DOHH2 (cell line): Measurements from ENCODE around the gene USP49.

Source experiments
- H3F3A ChIP-seq: fragments of 200-600 bp; sonication (generic), shearing (Covaris generic); 2 replicates; pipeline ENCODE4 v1.6.0; 2016; ENCODE audit warnings: antibody characterized with exemption, mild to moderate bottlenecking; ENCODE audit not compliant: control insufficient read depth, insufficient read depth
- H3K27ac ChIP-seq: fragments of 200-600 bp; sonication (generic); 2 replicates; pipeline ENCODE4 v1.5.1; 2014; ENCODE audit warnings: low read depth, mild to moderate bottlenecking, low read length, moderate library complexity
- H3K27me3 ChIP-seq: fragments of 200-600 bp; sonication (generic); 2 replicates; pipeline ENCODE4 v1.6.1; 2014; ENCODE audit warnings: mild to moderate bottlenecking, low read length, mixed read lengths; ENCODE audit not compliant: control insufficient read depth
- H3K36me3 ChIP-seq: fragments of 200-600 bp; sonication (generic); 2 replicates; pipeline ENCODE4 v1.6.1; 2014; ENCODE audit warnings: mild to moderate bottlenecking, low read length, moderate library complexity, mixed read lengths; ENCODE audit not compliant: control insufficient read depth
- H3K4me1 ChIP-seq: fragments of 200-600 bp; sonication (generic); 2 replicates; pipeline ENCODE4 v1.6.1; 2014; ENCODE audit warnings: mild to moderate bottlenecking, low read length, mixed read lengths; ENCODE audit not compliant: control insufficient read depth
- H3K4me2 ChIP-seq: fragments of 200-600 bp; sonication (generic); 2 replicates; pipeline ENCODE4 v1.6.0; 2014; ENCODE audit warnings: mild to moderate bottlenecking, low read length, moderate library complexity
- H3K4me3 ChIP-seq: fragments of 200-600 bp; sonication (generic); 2 replicates; pipeline ENCODE4 v1.5.1; 2014; ENCODE audit warnings: mild to moderate bottlenecking, low read length, mixed read lengths
- H3K79me2 ChIP-seq: fragments of 200-600 bp; sonication (generic); 2 replicates; pipeline ENCODE4 v1.6.1; 2014; ENCODE audit warnings: mild to moderate bottlenecking, low read length, mixed read lengths; ENCODE audit not compliant: control insufficient read depth
- H3K9me2 ChIP-seq: fragments of 200-600 bp; sonication (generic); replicated peaks from 2 replicates; pipeline ENCODE4 v1.6.1; 2014; ENCODE audit warnings: mild to moderate bottlenecking, low read length, mixed read lengths; ENCODE audit not compliant: control insufficient read depth
- H3K9me3 ChIP-seq: fragments of 200-600 bp; sonication (generic); 2 replicates; pipeline ENCODE4 v1.6.1; 2014; ENCODE audit warnings: antibody characterized with exemption, low read length, mixed read lengths; ENCODE audit not compliant: control insufficient read depth, insufficient read depth
- H4K20me1 ChIP-seq: fragments of 200-600 bp; sonication (generic); 2 replicates; pipeline ENCODE4 v1.6.0; 2014; ENCODE audit warnings: low read depth, mild to moderate bottlenecking, antibody characterized with exemption, low read length, moderate library complexity; ENCODE audit not compliant: control insufficient read depth, insufficient read depth
- EZH2phosphoT487 ChIP-seq: fragments of 200-600 bp; sonication (generic); IDR thresholded peaks from 2 replicates; pipeline ENCODE4 v1.6.1; 2017; ENCODE audit warnings: borderline replicate concordance, mild to moderate bottlenecking, antibody characterized with exemption, low read length, moderate library complexity, mixed read lengths
- TF ChIP-seq, protein P1 (sequence below): fragments of 200-600 bp; sonication (generic); IDR thresholded peaks from one replicate; pipeline ENCODE4 v1.5.1; 2014; ENCODE audit warnings: antibody characterized with exemption, mild to moderate bottlenecking, low read depth, low read length; ENCODE audit not compliant: poor library complexity, severe bottlenecking

Gene USP49

DNA sequence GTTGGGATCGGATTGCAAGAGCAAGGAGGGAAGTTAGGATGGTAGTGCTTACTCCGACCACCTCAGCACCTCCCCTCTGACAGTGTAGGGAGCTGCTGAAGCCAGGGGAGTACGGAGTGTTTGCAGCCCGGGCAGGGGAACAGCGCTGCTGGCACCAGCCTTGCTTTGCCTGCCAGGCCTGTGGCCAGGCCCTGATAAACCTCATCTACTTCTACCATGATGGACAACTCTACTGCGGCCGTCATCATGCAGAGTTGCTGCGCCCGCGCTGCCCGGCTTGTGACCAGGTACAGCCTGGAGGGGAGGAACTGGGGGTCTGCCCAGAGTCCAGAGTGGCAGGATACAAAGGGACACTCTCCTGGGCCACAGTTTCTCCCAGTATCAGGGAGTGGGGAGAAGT, 109.9 kb downstream of the USP49 start:
- Histone ChIP-seq H3K27ac (no peak overlapping the region), H4K20me1 (no peaks in the 10 kb centered on the region; the same call in 1 of the 2 replicates), H3K27me3 (peaks cover 4% of the 10 kb centered on the region), H3K36me3 (peaks cover 25% of the 10 kb centered on the region), H3K9me2 (no peaks in the 10 kb centered on the region), H3F3A (peaks cover 15% of the 10 kb centered on the region), H3K79me2 (peaks cover 37% of the 10 kb centered on the region), H3K9me3 (no peaks in the 10 kb centered on the region), H3K4me3 (no peak overlapping the region), H3K4me2 (peak overlapping the region; percentile 93), H3K4me1 (peaks cover 47% of the 10 kb centered on the region)
- TF ChIP-seq, protein P1, sequence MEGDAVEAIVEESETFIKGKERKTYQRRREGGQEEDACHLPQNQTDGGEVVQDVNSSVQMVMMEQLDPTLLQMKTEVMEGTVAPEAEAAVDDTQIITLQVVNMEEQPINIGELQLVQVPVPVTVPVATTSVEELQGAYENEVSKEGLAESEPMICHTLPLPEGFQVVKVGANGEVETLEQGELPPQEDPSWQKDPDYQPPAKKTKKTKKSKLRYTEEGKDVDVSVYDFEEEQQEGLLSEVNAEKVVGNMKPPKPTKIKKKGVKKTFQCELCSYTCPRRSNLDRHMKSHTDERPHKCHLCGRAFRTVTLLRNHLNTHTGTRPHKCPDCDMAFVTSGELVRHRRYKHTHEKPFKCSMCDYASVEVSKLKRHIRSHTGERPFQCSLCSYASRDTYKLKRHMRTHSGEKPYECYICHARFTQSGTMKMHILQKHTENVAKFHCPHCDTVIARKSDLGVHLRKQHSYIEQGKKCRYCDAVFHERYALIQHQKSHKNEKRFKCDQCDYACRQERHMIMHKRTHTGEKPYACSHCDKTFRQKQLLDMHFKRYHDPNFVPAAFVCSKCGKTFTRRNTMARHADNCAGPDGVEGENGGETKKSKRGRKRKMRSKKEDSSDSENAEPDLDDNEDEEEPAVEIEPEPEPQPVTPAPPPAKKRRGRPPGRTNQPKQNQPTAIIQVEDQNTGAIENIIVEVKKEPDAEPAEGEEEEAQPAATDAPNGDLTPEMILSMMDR, result no peak
- no peak for TF ChIP-seq EZH2phosphoT487

DNA sequence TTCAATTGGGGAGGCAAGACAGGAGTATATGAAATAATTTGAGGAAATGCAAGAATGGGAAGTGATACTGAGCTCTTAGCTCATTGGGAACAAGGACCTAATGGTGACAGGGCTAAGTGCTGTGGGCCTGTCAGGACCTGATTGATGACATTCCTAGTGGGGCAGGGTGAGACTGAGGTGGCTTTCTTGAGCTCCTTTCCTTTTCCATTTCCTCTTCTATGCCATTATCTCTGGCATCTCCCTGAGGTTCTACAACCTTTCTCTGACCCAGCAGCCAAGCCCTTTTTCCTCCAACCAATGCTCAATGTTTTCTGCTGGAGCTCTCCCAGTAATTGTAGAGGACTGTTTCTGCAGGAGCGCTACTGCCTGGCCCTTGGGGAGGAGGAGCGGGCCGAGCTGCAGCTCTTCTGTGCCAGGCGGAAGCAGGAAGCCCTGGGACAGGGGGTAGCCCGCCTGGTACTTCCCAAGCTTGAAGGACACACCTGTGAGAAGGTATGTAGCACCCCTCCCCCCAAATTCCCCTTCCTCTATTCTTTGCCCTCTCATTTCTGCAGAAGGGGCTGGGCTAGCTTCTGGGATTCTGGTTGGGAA, 110.5 kb downstream of the USP49 start:
- H4K20me1 ChIP-seq, result no peaks in the 10 kb centered on the region; the same call in 1 of the 2 replicates
- no peaks in the 10 kb centered on the region for H3K9me3 ChIP-seq
- peaks cover 47% of the 10 kb centered on the region for H3K4me1 ChIP-seq
- H3K4me3 ChIP-seq, result no peak overlapping the region
- no peak overlapping the region for H3K27ac ChIP-seq
- H3K27me3 ChIP-seq, result peaks cover 4% of the 10 kb centered on the region
- TF ChIP-seq, protein P1, result no peak
- no peak for TF ChIP-seq EZH2phosphoT487
- peaks cover 32% of the 10 kb centered on the region for H3K79me2 ChIP-seq
- H3K36me3 ChIP-seq, result peaks cover 19% of the 10 kb centered on the region
- H3F3A ChIP-seq, result peaks cover 14% of the 10 kb centered on the region
- H3K9me2 ChIP-seq, result no peaks in the 10 kb centered on the region
- peak overlapping the region; percentile 1; the same call in 1 of the 2 replicates for H3K4me2 ChIP-seq

DNA sequence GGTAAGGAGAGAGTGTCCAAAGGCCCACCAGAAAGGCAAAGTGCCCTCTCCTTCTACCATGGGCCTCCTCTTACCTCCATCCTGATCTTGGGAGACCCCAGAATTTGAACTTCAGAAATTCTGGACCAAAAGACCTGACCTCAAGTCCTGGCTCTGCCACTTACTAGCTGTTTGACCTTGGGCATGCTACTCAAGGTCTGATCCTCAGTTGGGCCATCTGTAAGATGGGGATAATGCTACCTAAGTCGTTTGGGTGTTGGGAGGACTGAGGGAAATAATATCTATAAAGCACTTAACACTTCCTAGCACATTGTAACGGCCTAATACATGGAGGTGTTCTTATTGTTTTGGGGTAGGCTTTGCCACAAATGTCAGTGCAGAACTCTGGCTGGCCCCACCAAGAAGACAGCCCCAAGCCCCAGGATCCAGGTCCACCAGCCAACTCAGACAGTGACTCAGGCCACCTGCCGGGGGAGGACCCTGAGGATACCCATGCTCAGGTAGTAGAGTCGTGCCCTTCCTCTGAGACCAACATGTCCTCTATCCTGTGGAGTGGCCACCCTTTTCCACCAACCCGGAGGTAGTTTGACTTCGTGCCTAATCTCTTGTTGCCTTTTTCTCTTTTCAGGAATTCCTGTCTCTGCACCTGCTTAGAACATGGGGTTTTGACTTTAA, 111.9 kb downstream of the USP49 start:
- no peak for TF ChIP-seq EZH2phosphoT487
- TF ChIP-seq, protein P1, result no peak

More for the DNA sequence above, 111.9 kb downstream of the USP49 start:
- Histone ChIP-seq H3K4me3 (no peak overlapping the region), H3K4me1 (peaks cover 44% of the 10 kb centered on the region), H3K27me3 (peaks cover 4% of the 10 kb centered on the region), H3F3A (peaks cover 11% of the 10 kb centered on the region), H3K79me2 (peaks cover 24% of the 10 kb centered on the region), H3K36me3 (peaks cover 8% of the 10 kb centered on the region), H3K9me2 (no peaks in the 10 kb centered on the region), H3K9me3 (no peaks in the 10 kb centered on the region), H4K20me1 (no peaks in the 10 kb centered on the region), H3K27ac (no peak overlapping the region), H3K4me2 (no peak overlapping the region)
